Activated CD4-positive, alpha-beta memory T cell treated with anti-CD3 and anti-CD28 coated beads for 36 hours (primary cell): Measurements from ENCODE around the gene JAZF1. TPM values are rescaled to one million over a fixed set of nuclear protein-coding genes. Genes with fewer than 3 reads are reported as not detected.
A peak's percentile ranks its signal among the peaks of the same experiment; 100 is the strongest.

ENCODE experiments used
- CTCF ChIA-PET: fragments of 350-600 bp; sonication (Branson Sonifier 250); formaldehyde crosslinking; loops from one replicate; lab custom pipeline; 2021; ENCODE audit warnings: antibody characterized with exemption, inconsistent platforms; lab: Charles Lee
- POLR2A ChIA-PET: fragments of 350-600 bp; sonication (Branson Sonifier 250); formaldehyde crosslinking; loops from one replicate; lab custom pipeline; 2021; ENCODE audit warnings: antibody characterized with exemption; lab: Charles Lee
- DNase-seq: peaks from one replicate; pipeline ENCODE4 v3.0.0-alpha.2; 2020
- H3K27ac Mint-ChIP-seq: one replicate; pipeline ENCODE4 v1.8.0; 2021; ENCODE audit warnings: mixed read lengths
- H3K27me3 Mint-ChIP-seq: one replicate; pipeline ENCODE4 v1.8.0; 2021; ENCODE audit warnings: mixed read lengths
- H3K36me3 Mint-ChIP-seq: one replicate; pipeline ENCODE4 v1.8.0; 2021; ENCODE audit warnings: mixed read lengths
- H3K4me1 Mint-ChIP-seq: one replicate; pipeline ENCODE4 v1.8.0; 2021; ENCODE audit warnings: low read depth, mixed read lengths
- H3K4me3 Mint-ChIP-seq: one replicate; pipeline ENCODE4 v1.8.0; 2021; ENCODE audit warnings: mild to moderate bottlenecking, mixed read lengths
- H3K9me3 Mint-ChIP-seq: one replicate; pipeline ENCODE4 v1.8.0; 2021; ENCODE audit warnings: mixed read lengths
- intact Hi-C: fragments of 100-400 bp; cut with micrococcal nuclease; formaldehyde crosslinking; loops from one replicate; pipeline ENCODE4 v1.15.1; 2023
- total RNA-seq, 2 experiments: library from RNA; stranded (reverse); gene quantifications; one replicate each; pipeline ENCODE4 v1.2.3, GENCODE V29; 2021

JAZF1 gene
- total RNA-seq, 2 experiments from 2014 or later: 3.8 to 4.3 TPM

DNA sequence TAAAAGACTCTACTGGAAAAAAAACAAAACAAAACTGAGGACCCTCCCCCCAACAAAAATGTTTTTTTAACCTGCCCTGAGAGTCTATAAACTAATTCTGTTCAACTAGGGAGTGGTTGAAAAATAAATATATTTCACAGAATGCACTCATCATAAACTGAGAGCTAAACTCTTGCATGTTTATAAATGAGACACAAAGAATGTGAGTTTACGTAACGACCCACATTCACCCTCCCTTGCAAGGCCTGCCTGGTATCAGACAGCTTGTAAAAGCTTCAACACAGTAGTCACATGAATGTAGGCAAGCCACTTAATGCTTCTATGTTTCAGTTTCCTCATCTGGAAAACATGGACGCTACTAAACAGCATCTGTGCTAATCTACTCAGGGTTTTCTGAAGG, 50.3 kb downstream of the JAZF1 start:
- DNase-seq: no peak
- CTCF ChIA-PET: interaction anchor here (0.5 kb wide), 1 partner anchor 219 kb away, joined by 3 read pairs; no protein-coding TSS in a partner anchor
- intact Hi-C loops: no loop called here
- POLR2A ChIA-PET: no interaction called here
- Mint-ChIP-seq H3K27ac (no peak overlapping the region), H3K4me3 (no peak overlapping the region), H3K36me3 (peaks cover 3% of the 10 kb centered on the region), H3K9me3 (no peaks in the 10 kb centered on the region), H3K27me3 (no peaks in the 10 kb centered on the region), H3K4me1 (peaks cover 28% of the 10 kb centered on the region)

- DNase-seq: no peak
- intact Hi-C loops: no loop called here
- Mint-ChIP-seq H3K36me3 (peaks cover 3% of the 10 kb centered on the region), H3K4me3 (no peak overlapping the region), H3K27me3 (no peaks in the 10 kb centered on the region), H3K27ac (no peak overlapping the region), H3K9me3 (no peaks in the 10 kb centered on the region), H3K4me1 (peaks cover 30% of the 10 kb centered on the region)
- POLR2A ChIA-PET: interaction anchor here (1.0 kb wide), 1 partner anchor 15 kb away, joined by 3 read pairs; no protein-coding TSS in a partner anchor
- CTCF ChIA-PET: no interaction called here
These were observed 52.0 kb downstream of the JAZF1 start for GRCh38 chr7:28128608-28129007.

GRCh38 chr7:28126410-28127041, 54.1 kb downstream of the JAZF1 start:
- Mint-ChIP-seq H3K9me3 (no peaks in the 10 kb centered on the region), H3K27ac (no peak overlapping the region), H3K4me1 (peaks cover 26% of the 10 kb centered on the region), H3K27me3 (no peaks in the 10 kb centered on the region), H3K36me3 (peaks cover 3% of the 10 kb centered on the region), H3K4me3 (no peak overlapping the region)
- POLR2A ChIA-PET: no interaction called here
- CTCF ChIA-PET: interaction anchor here (1.5 kb wide), 1 partner anchor 31 kb away, joined by 3 read pairs; no protein-coding TSS in a partner anchor
- intact Hi-C loops: no loop called here
- no peak for DNase-seq

GRCh38 chr7:28125431-28126409, 54.9 kb downstream of the JAZF1 start:
- ChIA-PET POLR2A (no interaction called here), CTCF (interaction anchor here (0.6 to 1.5 kb wide), 3 partner anchors 28 to 64 kb away, joined by 3 to 4 read pairs (median 3); no protein-coding TSS in a partner anchor)
- Mint-ChIP-seq H3K4me3 (no peak overlapping the region), H3K4me1 (peaks cover 28% of the 10 kb centered on the region), H3K36me3 (peaks cover 3% of the 10 kb centered on the region), H3K27me3 (no peaks in the 10 kb centered on the region), H3K9me3 (no peaks in the 10 kb centered on the region), H3K27ac (no peak overlapping the region)
- intact Hi-C loops: no loop called here
- DNase-seq: no peak

DNA sequence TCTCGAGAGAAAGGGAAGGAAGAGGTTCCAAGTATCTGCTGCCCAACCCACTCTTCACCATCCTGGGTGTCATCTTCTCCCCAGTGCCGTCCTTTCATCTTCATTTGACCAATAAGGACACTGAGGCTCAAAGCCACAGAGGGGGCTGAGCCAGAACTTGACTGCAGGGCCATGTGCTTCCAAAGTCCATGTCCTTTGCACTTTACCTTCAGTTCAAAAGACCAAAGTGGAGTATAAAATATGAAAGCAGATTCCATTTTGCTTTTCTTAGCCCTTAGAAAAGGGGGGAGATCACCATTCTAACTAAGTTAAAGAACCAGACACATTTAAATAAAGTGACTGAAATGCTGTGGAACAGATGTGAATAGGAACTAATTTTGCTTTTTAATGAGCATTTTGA, 56.2 kb downstream of the JAZF1 start:
- Mint-ChIP-seq H3K9me3 (no peaks in the 10 kb centered on the region), H3K36me3 (peaks cover 3% of the 10 kb centered on the region), H3K27me3 (no peaks in the 10 kb centered on the region), H3K27ac (no peak overlapping the region), H3K4me1 (peaks cover 39% of the 10 kb centered on the region), H3K4me3 (no peak overlapping the region)
- DNase-seq: no peak
- ChIA-PET POLR2A (no interaction called here), CTCF (no interaction called here)
- intact Hi-C loops: no loop called here

DNA sequence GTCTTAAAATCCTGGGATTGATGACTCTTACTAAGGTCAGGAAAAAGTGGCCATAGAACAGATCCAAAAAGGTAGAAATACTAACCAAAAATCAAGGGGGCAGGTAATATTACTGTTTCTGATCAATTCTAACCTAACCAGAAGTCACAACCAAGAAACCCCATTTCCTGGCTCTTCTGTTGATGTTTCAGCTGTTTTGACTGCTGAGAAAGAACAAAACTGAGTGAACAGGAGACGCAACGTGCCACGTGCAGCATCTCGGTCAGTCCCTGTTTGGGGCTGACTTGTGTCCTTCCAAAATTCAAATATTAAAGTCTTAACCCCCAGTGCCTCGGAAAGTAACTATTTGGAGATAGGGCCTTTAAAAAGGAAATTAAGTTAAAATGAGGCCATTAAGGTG, 56.8 kb downstream of the JAZF1 start:
- H3K27me3 Mint-ChIP-seq: no peaks in the 10 kb centered on the region
- no peak overlapping the region for H3K27ac Mint-ChIP-seq
- peaks cover 3% of the 10 kb centered on the region for H3K36me3 Mint-ChIP-seq
- ChIA-PET POLR2A (no interaction called here), CTCF (interaction anchor here (1.6 kb wide), 1 partner anchor 27 kb away, joined by 5 read pairs; no protein-coding TSS in a partner anchor)
- H3K9me3 Mint-ChIP-seq: no peaks in the 10 kb centered on the region
- intact Hi-C loops: no loop called here
- no peak overlapping the region for H3K4me3 Mint-ChIP-seq
- peaks cover 35% of the 10 kb centered on the region for H3K4me1 Mint-ChIP-seq
- peak; percentile 23 for DNase-seq

DNA sequence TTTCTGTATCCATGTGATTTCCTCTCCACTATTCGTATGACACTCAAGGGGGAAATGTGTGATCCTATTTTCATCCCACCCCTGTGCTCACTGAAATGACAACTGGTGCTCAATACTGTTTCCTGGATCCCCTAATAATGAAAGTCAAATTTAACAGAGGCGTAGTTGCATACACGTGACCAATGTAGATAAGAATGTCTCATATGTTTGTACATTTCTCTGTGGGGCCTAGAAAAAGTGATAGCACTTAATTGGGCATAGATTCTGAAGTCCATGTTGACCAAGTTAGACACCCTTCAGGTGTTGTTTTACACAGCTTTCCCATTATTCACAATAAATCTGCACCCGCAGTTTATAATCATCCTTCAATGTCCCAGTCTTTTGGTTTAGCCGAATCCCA, 59.1 kb downstream of the JAZF1 start:
- Mint-ChIP-seq H3K36me3 (no peaks in the 10 kb centered on the region), H3K4me3 (no peak overlapping the region), H3K9me3 (no peaks in the 10 kb centered on the region), H3K27ac (no peak overlapping the region), H3K4me1 (peaks cover 30% of the 10 kb centered on the region), H3K27me3 (no peaks in the 10 kb centered on the region)
- no peak for DNase-seq
- intact Hi-C loops: no loop called here
- ChIA-PET CTCF (interaction anchor here (1.0 kb wide), 2 partner anchors 25 to 27 kb away, joined by 3 to 4 read pairs; no protein-coding TSS in a partner anchor), POLR2A (no interaction called here)

DNA sequence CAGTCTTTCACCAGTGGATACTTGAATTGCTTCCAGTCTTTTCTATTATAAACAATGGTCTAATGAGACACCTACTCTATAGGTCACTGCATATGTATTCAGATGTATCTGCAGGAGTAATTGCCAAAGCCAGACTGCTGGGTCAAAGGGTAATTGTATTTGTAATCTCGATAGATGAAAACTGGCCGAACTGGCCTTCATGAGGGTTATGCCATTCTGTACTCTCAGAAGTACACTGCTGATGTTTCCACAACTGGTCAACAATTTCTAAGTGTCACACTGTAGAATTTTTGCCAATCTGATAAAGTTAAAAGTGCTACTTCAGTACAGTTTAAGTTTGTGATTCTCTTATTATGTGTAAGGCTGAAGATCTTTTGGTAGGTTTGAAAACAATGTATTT, 64.6 kb downstream of the JAZF1 start:
- no peaks in the 10 kb centered on the region for H3K36me3 Mint-ChIP-seq
- H3K27ac Mint-ChIP-seq: no peak overlapping the region
- no peaks in the 10 kb centered on the region for H3K9me3 Mint-ChIP-seq
- intact Hi-C loops: no loop called here
- ChIA-PET POLR2A (no interaction called here), CTCF (no interaction called here)
- peaks cover 16% of the 10 kb centered on the region for H3K4me1 Mint-ChIP-seq
- no peak overlapping the region for H3K4me3 Mint-ChIP-seq
- H3K27me3 Mint-ChIP-seq: no peaks in the 10 kb centered on the region
- no peak for DNase-seq

GRCh38 chr7:28115261-28115660, 65.3 kb downstream of the JAZF1 start:
- Mint-ChIP-seq H3K27ac (no peak overlapping the region), H3K36me3 (no peaks in the 10 kb centered on the region), H3K4me1 (peaks cover 11% of the 10 kb centered on the region), H3K4me3 (no peak overlapping the region), H3K9me3 (no peaks in the 10 kb centered on the region), H3K27me3 (no peaks in the 10 kb centered on the region)
- ChIA-PET POLR2A (no interaction called here), CTCF (no interaction called here)
- DNase-seq: no peak
- intact Hi-C loops: no loop called here

DNA sequence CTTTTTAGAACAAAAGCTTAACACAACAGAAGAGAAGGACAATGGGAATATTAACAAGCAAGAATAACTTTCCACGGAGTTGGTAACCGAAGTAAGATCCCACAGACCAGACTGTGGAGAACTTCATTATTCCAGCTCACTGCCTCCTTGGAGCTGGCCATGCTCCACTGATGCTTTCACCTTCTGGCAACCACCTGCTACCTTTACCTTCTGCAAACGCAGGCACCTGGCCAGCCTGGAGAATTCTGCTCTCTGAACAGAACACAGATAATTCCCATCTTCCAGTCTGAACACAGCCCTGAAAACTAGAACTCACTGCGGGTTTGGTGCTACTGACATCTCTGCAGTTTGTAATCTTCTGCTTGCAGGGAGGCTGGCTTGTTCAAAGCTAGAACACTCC, 66.5 kb downstream of the JAZF1 start:
- intact Hi-C loops: no loop called here
- CTCF ChIA-PET: interaction anchor here (0.6 to 1.5 kb wide), 4 partner anchors 16 to 113 kb away, joined by 3 read pairs; no protein-coding TSS in a partner anchor
- Mint-ChIP-seq H3K27me3 (no peaks in the 10 kb centered on the region), H3K36me3 (no peaks in the 10 kb centered on the region), H3K4me1 (no peaks in the 10 kb centered on the region), H3K4me3 (no peak overlapping the region), H3K27ac (no peak overlapping the region), H3K9me3 (no peaks in the 10 kb centered on the region)
- DNase-seq: no peak
- POLR2A ChIA-PET: no interaction called here

- intact Hi-C loops: no loop called here
- no peak for DNase-seq
- no peaks in the 10 kb centered on the region for H3K27me3 Mint-ChIP-seq
- ChIA-PET CTCF (interaction anchor here (1.1 to 1.5 kb wide), 2 partner anchors 15 to 51 kb away, joined by 3 read pairs; no protein-coding TSS in a partner anchor), POLR2A (interaction anchor here (0.9 kb wide), 1 partner anchor 16 kb away, joined by 3 read pairs; no protein-coding TSS in a partner anchor)
- peaks cover 1% of the 10 kb centered on the region for H3K36me3 Mint-ChIP-seq
- no peaks in the 10 kb centered on the region for H3K9me3 Mint-ChIP-seq
- no peak overlapping the region for H3K27ac Mint-ChIP-seq
- H3K4me1 Mint-ChIP-seq: peaks cover 3% of the 10 kb centered on the region
- H3K4me3 Mint-ChIP-seq: no peak overlapping the region
These were observed 67.6 kb downstream of the JAZF1 start for GRCh38 chr7:28112883-28113540.
